ENCODE data around the gene DENND1A.

DENND1A gene

DNA sequence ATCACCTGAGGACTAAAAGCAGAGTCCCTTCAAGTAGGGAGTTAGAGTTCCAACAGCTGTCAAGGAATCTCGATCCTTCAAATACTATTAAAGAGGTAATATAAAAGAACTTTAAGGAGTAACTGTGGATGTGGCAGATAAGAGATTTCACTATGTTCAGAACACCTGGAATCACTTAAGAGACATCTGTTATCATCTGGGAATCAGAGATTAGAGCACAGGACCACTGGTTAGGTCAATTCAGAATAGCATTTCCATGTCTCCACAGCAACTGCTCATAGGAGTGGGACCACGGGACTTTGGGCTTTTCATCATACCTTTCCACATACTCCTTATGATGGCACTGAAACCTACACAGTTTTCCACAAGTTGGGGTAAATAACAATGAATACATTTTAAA lies 216.6 kb downstream of the DENND1A start:
- no peak for DNase-seq (ENCODE audit: low read depth)
- no peak overlapping the region for H3K4me3 ChIP-seq (ENCODE audit: low read depth, low read length)
- TF ChIP-seq, protein P1, sequence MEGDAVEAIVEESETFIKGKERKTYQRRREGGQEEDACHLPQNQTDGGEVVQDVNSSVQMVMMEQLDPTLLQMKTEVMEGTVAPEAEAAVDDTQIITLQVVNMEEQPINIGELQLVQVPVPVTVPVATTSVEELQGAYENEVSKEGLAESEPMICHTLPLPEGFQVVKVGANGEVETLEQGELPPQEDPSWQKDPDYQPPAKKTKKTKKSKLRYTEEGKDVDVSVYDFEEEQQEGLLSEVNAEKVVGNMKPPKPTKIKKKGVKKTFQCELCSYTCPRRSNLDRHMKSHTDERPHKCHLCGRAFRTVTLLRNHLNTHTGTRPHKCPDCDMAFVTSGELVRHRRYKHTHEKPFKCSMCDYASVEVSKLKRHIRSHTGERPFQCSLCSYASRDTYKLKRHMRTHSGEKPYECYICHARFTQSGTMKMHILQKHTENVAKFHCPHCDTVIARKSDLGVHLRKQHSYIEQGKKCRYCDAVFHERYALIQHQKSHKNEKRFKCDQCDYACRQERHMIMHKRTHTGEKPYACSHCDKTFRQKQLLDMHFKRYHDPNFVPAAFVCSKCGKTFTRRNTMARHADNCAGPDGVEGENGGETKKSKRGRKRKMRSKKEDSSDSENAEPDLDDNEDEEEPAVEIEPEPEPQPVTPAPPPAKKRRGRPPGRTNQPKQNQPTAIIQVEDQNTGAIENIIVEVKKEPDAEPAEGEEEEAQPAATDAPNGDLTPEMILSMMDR (IDR thresholded peaks at IDR 0.05; ENCODE audit: control insufficient read depth, extremely low read depth, insufficient read depth) = no peak

DNA sequence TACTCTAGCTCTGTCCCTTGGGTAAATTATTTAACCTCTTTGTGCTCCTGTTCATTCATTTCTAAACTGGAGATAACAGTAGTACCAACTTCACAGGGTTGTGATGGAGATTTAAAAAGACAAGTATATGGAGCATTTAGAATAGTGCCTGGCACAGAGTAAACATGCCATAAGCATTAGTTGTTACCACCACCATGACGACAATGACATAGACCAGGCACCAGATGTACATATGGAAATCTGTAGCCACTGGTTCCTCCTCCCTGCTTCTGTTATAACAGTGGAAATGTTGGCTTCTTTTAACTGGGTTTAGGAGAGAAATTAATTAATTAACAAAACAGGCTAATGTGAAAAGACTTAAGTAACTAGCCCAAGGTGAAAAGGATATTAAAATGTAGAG lies 217.5 kb downstream of the DENND1A start:
- TF ChIP-seq, protein P1 (IDR thresholded peaks at IDR 0.05; ENCODE audit: control insufficient read depth, extremely low read depth, insufficient read depth) = no peak
- no peak overlapping the region for H3K4me3 ChIP-seq (ENCODE audit: low read depth, low read length)
- DNase-seq (ENCODE audit: low read depth) = no peak

DNA sequence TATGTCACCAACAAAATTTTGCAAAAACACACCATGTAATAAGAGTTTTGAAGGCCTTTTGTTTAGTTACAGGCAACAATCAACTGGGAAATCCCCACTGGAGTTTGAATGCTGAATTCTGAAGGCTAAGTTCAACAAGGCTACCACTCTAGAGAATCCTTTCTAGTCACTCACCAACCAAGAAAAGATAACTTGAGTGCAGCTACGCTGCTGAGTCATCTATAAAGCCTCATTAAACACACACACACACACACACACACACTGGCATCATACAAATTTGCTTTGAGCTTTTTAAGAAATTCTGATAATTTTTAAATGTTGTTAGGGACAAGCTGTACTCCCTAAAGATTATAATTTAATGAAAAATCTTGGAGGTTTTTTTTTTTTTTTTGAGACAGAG lies 219.6 kb downstream of the DENND1A start:
- no peak for DNase-seq (ENCODE audit: low read depth)
- H3K4me3 ChIP-seq (ENCODE audit: low read depth, low read length) = no peak overlapping the region
- TF ChIP-seq, protein P1 (IDR thresholded peaks at IDR 0.05; ENCODE audit: control insufficient read depth, extremely low read depth, insufficient read depth) = no peak

DNA sequence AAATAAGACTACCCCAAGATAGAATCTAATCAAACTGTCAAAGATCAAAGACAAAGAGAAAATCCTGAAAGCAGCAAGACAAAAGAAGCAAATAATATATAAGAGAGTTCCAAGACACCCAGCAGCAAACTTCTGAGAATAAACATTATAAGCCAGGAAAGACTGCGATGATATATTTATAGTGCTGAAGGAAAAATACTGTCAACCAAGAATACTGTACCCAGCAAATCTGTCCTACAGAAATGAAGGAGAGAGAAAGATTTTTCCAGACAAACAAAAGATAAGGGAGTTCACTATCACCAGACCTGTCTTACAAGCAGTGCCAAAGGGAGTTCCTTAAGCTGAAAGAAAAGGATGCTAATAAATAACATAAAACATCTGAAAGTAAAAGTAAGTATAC lies 227.4 kb downstream of the DENND1A start:
- no peak overlapping the region for H3K4me3 ChIP-seq (ENCODE audit: low read depth, low read length)
- TF ChIP-seq, protein P1 (IDR thresholded peaks at IDR 0.05; ENCODE audit: control insufficient read depth, extremely low read depth, insufficient read depth) = no peak
- no peak for DNase-seq (ENCODE audit: low read depth)

DNA sequence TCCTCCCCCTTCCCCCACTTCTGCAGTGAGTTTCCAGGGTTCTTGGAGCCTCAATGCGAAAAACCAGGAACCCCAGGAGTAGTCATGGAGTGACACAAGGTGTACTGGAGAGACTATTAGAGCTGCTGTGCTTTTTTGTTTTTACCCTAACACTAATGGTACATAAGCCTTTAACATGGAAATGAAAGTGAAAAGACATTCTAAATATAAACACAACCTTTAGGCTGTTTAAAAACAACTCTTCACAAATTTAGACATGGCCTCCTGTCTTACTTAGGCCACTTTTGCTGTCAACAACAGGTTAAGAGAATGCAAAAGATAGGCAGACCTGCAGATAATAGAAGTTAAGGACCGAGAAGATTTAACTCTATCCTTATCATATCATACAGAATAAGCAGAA lies 232.2 kb downstream of the DENND1A start:
- DNase-seq (ENCODE audit: low read depth) = no peak
- TF ChIP-seq, protein P1 (IDR thresholded peaks at IDR 0.05; ENCODE audit: control insufficient read depth, extremely low read depth, insufficient read depth) = no peak
- H3K4me3 ChIP-seq (ENCODE audit: low read depth, low read length) = no peak overlapping the region

DNA sequence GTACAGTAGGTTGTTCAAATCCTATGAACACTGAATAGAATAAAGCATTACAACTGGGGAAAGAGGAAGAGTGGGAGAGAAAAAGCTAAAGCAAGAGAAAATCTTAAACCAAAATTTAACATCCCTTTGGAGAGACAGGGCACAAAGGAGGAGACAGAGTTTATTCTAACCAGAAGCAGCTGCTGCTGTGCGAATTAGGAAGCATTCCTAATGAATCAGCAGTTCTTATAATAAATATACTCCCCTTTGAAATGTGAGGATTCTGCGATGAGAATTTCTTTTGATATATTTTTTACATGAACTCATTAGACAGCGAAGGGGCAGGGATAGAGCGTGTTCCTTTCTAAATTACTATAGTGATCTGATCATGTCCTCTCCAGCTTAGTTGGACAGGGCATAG lies 233.4 kb downstream of the DENND1A start:
- no peak overlapping the region for H3K4me3 ChIP-seq (ENCODE audit: low read depth, low read length)
- TF ChIP-seq, protein P1 (IDR thresholded peaks at IDR 0.05; ENCODE audit: control insufficient read depth, extremely low read depth, insufficient read depth) = no peak

DNA sequence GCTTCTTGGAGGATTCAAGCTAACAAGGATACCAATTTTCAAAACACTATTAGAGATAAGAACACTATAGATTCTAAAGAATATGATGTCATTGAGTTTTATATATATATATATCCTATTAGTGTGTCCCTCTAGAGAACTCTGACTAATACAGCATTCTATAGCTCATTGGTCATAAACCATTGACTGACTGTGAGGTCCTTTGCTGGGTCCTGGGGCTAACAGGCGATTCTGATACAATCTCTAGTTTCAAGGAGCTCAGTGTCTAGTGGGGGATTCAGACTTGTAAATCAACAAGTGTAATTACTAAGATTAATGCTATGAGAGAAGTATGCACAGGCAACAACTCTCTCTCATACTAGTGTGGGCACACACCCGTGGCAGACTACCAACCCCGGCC lies 234.5 kb downstream of the DENND1A start:
- H3K4me3 ChIP-seq (ENCODE audit: low read depth, low read length) = no peak overlapping the region
- TF ChIP-seq, protein P1 (IDR thresholded peaks at IDR 0.05; ENCODE audit: control insufficient read depth, extremely low read depth, insufficient read depth) = no peak
- DNase-seq (ENCODE audit: low read depth) = no peak

More for the DNA sequence above, 233.4 kb downstream of the DENND1A start:
- DNase-seq (ENCODE audit: low read depth) = no peak

Data from LNCaP clone FGC (cell line).